Trophoblast cell (in vitro differentiated cells and primary cell): Measurements from ENCODE around the gene XCL2.

Experiments used
- DNase-seq, 2 donors: peaks; one replicate each; pipeline ENCODE4 v3.0.0-alpha.2; 2016
- H2AFZ ChIP-seq: 2 replicates; pipeline ENCODE4 v1.6.1; 2013; ENCODE audit warnings: low read length, moderate library complexity, mild to moderate bottlenecking; ENCODE audit not compliant: insufficient read depth, poor library complexity
- H2AK5ac ChIP-seq: 2 replicates; pipeline ENCODE4 v1.6.1; 2013; ENCODE audit warnings: mild to moderate bottlenecking, low read length
- H2BK120ac ChIP-seq: 2 replicates; pipeline ENCODE4 v1.6.1; 2013; ENCODE audit warnings: low read length, mild to moderate bottlenecking, moderate library complexity; ENCODE audit not compliant: insufficient read depth, poor library complexity
- H2BK12ac ChIP-seq: 2 replicates; pipeline ENCODE4 v1.6.1; 2013; ENCODE audit warnings: mild to moderate bottlenecking, low read length, moderate library complexity
- H2BK5ac ChIP-seq: 2 replicates; pipeline ENCODE4 v1.6.1; 2013; ENCODE audit warnings: low read length, low read depth, moderate library complexity, mild to moderate bottlenecking; ENCODE audit not compliant: poor library complexity
- H3K14ac ChIP-seq: 2 replicates; pipeline ENCODE4 v1.6.1; 2013; ENCODE audit warnings: mild to moderate bottlenecking, low read length
- H3K18ac ChIP-seq: 2 replicates; pipeline ENCODE4 v1.6.1; 2013; ENCODE audit warnings: mild to moderate bottlenecking, low read length
- H3K23ac ChIP-seq: 2 replicates; pipeline ENCODE4 v1.6.1; 2013; ENCODE audit warnings: low read length
- H3K27ac ChIP-seq: 2 replicates; pipeline ENCODE4 v1.5.1; 2013; ENCODE audit warnings: low read depth, mild to moderate bottlenecking, inconsistent platforms, low read length, moderate library complexity
- H3K27me3 ChIP-seq: 2 replicates; pipeline ENCODE4 v1.6.1; 2013; ENCODE audit warnings: inconsistent platforms, mild to moderate bottlenecking, low read length, moderate library complexity; ENCODE audit not compliant: insufficient read depth
- H3K36me3 ChIP-seq, 2 experiments: 1 replicate in 1 of 2; 2 replicates in 1 of 2; pipeline ENCODE4 v1.6.1; 2013; ENCODE audit warnings: low read length in 2 of 2, mild to moderate bottlenecking in 2 of 2, moderate library complexity in 1 of 2; ENCODE audit not compliant: insufficient read depth in 2 of 2, control insufficient read depth in 1 of 2
- H3K4ac ChIP-seq: 2 replicates; pipeline ENCODE4 v1.6.1; 2013; ENCODE audit warnings: low read depth, mild to moderate bottlenecking, low read length, moderate library complexity
- H3K4me1 ChIP-seq, 2 experiments: 1 replicate in 1 of 2; 2 replicates in 1 of 2; pipeline ENCODE4 v1.6.1; 2013; ENCODE audit warnings: low read length in 2 of 2, mild to moderate bottlenecking in 2 of 2, moderate library complexity in 1 of 2; ENCODE audit not compliant: insufficient read depth in 2 of 2, control insufficient read depth in 1 of 2
- H3K4me2 ChIP-seq: 2 replicates; pipeline ENCODE4 v1.6.1; 2013; ENCODE audit warnings: inconsistent platforms, mild to moderate bottlenecking, low read length, moderate library complexity
- H3K4me3 ChIP-seq: 2 replicates; pipeline ENCODE4 v1.5.1; 2013; ENCODE audit warnings: mild to moderate bottlenecking, low read depth, low read length, inconsistent platforms
- H3K79me1 ChIP-seq: one replicate; pipeline ENCODE4 v1.6.1; 2013; ENCODE audit warnings: low read length
- H3K79me2 ChIP-seq: 2 replicates; pipeline ENCODE4 v1.6.1; 2013; ENCODE audit warnings: low read length, mild to moderate bottlenecking; ENCODE audit not compliant: control insufficient read depth, insufficient read depth, poor library complexity
- H3K9ac ChIP-seq: 2 replicates; pipeline ENCODE4 v1.6.1; 2013; ENCODE audit warnings: mild to moderate bottlenecking, low read length
- H3K9me3 ChIP-seq: 2 replicates; pipeline ENCODE4 v1.6.1; 2013; ENCODE audit warnings: low read depth, mild to moderate bottlenecking, control low read depth, inconsistent platforms, low read length; ENCODE audit not compliant: insufficient read depth
- H4K12ac ChIP-seq: 2 replicates; pipeline ENCODE4 v1.6.1; 2013; ENCODE audit warnings: low read depth, mild to moderate bottlenecking, low read length, moderate library complexity
- H4K8ac ChIP-seq: 2 replicates; pipeline ENCODE4 v1.6.1; 2013; ENCODE audit warnings: low read depth, mild to moderate bottlenecking, low read length, moderate library complexity
- H4K91ac ChIP-seq: one replicate; pipeline ENCODE4 v1.6.1; 2013; ENCODE audit warnings: low read depth, mild to moderate bottlenecking, low read length, moderate library complexity
- WGBS: extraction: QIAGEN DNeasy Blood & Tissue Kit; methylation state at CpG from one replicate; pipeline ENCODE4 v1.1.7; 2013; ENCODE audit warnings: missing lambda C conversion rate; ENCODE audit not compliant: insufficient read length, insufficient coverage; ENCODE audit errors: extremely low coverage; 5-methylcytosine and 5-hydroxymethylcytosine counted together

XCL2 gene

DNA sequence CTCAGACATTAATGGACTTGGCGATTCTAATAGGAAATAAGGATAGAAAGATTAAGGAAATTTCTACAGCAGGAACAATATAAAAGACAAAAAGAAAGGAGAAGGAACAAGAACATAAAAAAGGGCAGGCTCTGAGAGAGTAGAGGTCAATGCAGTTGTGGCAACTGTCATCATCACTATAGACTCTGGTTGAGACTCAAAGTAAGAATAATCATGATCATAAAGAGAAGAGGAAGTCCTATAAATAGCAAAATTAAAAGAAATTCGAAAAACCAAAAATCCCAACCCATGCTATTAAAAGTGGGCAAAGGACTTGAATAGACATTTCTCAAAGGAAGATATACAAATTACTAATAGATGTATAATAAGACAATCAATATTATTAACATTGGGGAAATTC lies 18.2 kb upstream of the XCL2 start:
- Histone ChIP-seq H3K23ac (no peak overlapping the region), H4K8ac (no peak overlapping the region), H2BK12ac (no peak overlapping the region), H3K14ac (no peak overlapping the region), H3K9ac (no peak overlapping the region), H4K12ac (no peak overlapping the region), H3K4me2 (no peak overlapping the region), H3K9me3 (no peaks in the 10 kb centered on the region), H3K4ac (no peak overlapping the region), H2AFZ (no peak overlapping the region), H3K18ac (no peak overlapping the region), H2BK120ac (no peak overlapping the region), H3K36me3 (no peaks in the 10 kb centered on the region), H2BK5ac (no peak overlapping the region), H3K4me1 (no peaks in the 10 kb centered on the region), H3K79me1 (no peaks in the 10 kb centered on the region), H4K91ac (no peak overlapping the region), H3K79me2 (no peaks in the 10 kb centered on the region), H3K27ac (no peak overlapping the region), H3K4me3 (no peak overlapping the region), H2AK5ac (no peak overlapping the region), H3K27me3 (no peaks in the 10 kb centered on the region)
- DNase-seq, result no peak
- no CpG with 5 or more reads among the region's 2 CpGs for WGBS

DNA sequence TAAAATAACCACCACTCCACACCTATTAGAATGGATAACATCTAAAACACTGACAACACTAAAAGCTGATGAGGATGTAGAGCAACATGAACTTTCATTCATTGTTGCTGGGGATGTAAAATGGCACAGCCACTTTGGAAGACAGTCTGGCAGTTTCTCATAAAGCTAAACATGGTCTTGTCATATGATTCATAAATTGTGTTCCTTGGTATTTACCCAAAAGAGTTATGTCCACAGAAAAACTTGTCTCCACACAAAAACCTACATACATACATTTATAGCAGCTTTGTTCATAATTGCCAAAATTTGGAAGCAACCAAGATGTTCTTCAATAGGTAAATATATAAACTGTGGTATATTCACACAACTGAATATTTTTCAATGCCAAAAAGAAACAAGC lies 16.6 kb upstream of the XCL2 start:
- H4K12ac ChIP-seq, result no peak overlapping the region
- no peak overlapping the region for H3K14ac ChIP-seq
- no peak overlapping the region for H4K8ac ChIP-seq
- H3K4me1 ChIP-seq, result no peaks in the 10 kb centered on the region
- no peak overlapping the region for H2BK5ac ChIP-seq
- H2AK5ac ChIP-seq, result no peak overlapping the region
- H3K4me2 ChIP-seq, result no peak overlapping the region
- H3K27ac ChIP-seq, result no peak overlapping the region
- no peak for DNase-seq
- H2BK120ac ChIP-seq, result no peak overlapping the region
- no peaks in the 10 kb centered on the region for H3K79me1 ChIP-seq
- no peak overlapping the region for H3K18ac ChIP-seq
- no peaks in the 10 kb centered on the region for H3K9me3 ChIP-seq
- H3K36me3 ChIP-seq, result no peaks in the 10 kb centered on the region
- H2AFZ ChIP-seq, result no peak overlapping the region
- H4K91ac ChIP-seq, result no peak overlapping the region
- H3K23ac ChIP-seq, result no peak overlapping the region
- no peak overlapping the region for H2BK12ac ChIP-seq
- H3K4ac ChIP-seq, result no peak overlapping the region
- H3K4me3 ChIP-seq, result no peak overlapping the region
- no peak overlapping the region for H3K9ac ChIP-seq
- no peaks in the 10 kb centered on the region for H3K79me2 ChIP-seq
- H3K27me3 ChIP-seq, result no peaks in the 10 kb centered on the region

- Histone ChIP-seq H2BK5ac (no peak overlapping the region), H3K79me1 (no peaks in the 10 kb centered on the region), H3K27me3 (no peaks in the 10 kb centered on the region), H4K12ac (no peak overlapping the region), H3K9me3 (no peaks in the 10 kb centered on the region), H3K4ac (no peak overlapping the region), H2AFZ (no peak overlapping the region), H3K4me2 (no peak overlapping the region), H3K18ac (no peak overlapping the region), H3K79me2 (no peaks in the 10 kb centered on the region), H3K27ac (no peak overlapping the region), H3K4me1 (no peaks in the 10 kb centered on the region), H4K8ac (no peak overlapping the region), H2AK5ac (no peak overlapping the region), H2BK120ac (no peak overlapping the region), H3K4me3 (no peak overlapping the region), H4K91ac (no peak overlapping the region), H3K36me3 (no peaks in the 10 kb centered on the region), H3K14ac (no peak overlapping the region), H2BK12ac (no peak overlapping the region), H3K23ac (no peak overlapping the region), H3K9ac (no peak overlapping the region)
- no peak for DNase-seq
Measured at GRCh38 chr1:168556647-168557046, 12.8 kb upstream of the XCL2 start.

- Histone ChIP-seq H3K36me3 (no peaks in the 10 kb centered on the region), H3K9me3 (no peaks in the 10 kb centered on the region), H2BK5ac (no peak overlapping the region), H3K18ac (no peak overlapping the region), H4K12ac (no peak overlapping the region), H2BK12ac (no peak overlapping the region), H3K79me1 (no peaks in the 10 kb centered on the region), H3K27me3 (no peaks in the 10 kb centered on the region), H3K4me3 (no peak overlapping the region), H2AFZ (no peak overlapping the region), H2AK5ac (no peak overlapping the region), H3K9ac (no peak overlapping the region), H3K23ac (no peak overlapping the region), H2BK120ac (no peak overlapping the region), H3K4me1 (no peaks in the 10 kb centered on the region), H3K14ac (no peak overlapping the region), H3K27ac (no peak overlapping the region), H4K91ac (no peak overlapping the region), H3K4me2 (no peak overlapping the region), H3K4ac (no peak overlapping the region), H4K8ac (no peak overlapping the region), H3K79me2 (no peaks in the 10 kb centered on the region)
- WGBS, result no CpG with 5 or more reads among the region's 3 CpGs
- no peak for DNase-seq
Measured at GRCh38 chr1:168555508-168556046, 11.8 kb upstream of the XCL2 start.
